HG02870 (cell line): ENCODE measurements around the gene BRME1.

Experiments used
- ATAC-seq: cut with Tn5 transposase; IDR thresholded peaks from one replicate; pipeline ENCODE4 v1.9.1; 2021; ENCODE audit warnings: mild to moderate bottlenecking, moderate library complexity; ENCODE audit not compliant: unreplicated experiment

BRME1 gene

DNA sequence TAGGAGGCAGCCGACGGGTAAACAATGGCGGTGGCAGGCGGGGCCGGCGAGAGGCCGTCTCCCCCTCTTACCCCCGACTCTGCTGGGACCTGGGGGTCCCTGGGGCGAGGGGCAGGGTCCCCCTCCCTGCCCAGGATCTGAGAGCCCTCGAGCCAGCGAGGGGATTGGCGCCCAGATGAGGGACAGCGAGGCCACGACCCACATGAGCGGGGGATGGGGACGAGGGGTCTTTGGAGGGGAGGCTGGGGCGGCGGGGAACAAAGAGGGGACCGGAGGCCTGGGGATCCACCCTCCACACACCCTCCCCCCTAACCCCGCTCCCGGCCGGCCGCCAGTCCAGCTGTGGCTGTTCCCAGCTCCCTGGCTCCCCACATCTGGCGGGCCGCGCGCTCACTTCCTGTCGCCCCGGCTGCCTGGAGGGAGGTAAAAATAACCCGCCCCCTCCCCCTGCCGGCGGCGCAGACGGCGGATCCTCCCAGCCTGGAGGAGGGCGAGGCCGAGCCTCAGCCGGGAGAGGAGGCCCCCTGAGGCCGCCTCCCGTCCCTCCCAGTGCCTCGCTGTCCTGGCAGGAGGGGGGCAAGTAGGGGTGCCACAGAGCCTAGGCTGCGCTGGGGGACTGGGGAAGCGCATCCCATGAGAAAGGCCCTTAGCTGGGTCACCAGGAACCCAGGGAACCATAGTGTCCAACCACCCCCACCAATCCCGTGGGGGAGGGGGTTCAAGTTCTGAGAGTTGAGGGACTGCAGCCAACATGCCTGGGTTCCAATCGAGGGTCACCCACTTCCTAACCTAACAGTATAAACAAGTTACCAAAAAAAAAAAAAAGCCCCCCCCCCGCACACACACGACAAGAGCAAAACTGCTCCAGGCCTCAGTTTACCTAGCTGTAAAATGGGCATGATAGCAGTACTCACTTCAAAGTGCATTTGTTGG lies 58.2 kb downstream of the BRME1 start:
- ATAC-seq: peak; percentile 21

DNA sequence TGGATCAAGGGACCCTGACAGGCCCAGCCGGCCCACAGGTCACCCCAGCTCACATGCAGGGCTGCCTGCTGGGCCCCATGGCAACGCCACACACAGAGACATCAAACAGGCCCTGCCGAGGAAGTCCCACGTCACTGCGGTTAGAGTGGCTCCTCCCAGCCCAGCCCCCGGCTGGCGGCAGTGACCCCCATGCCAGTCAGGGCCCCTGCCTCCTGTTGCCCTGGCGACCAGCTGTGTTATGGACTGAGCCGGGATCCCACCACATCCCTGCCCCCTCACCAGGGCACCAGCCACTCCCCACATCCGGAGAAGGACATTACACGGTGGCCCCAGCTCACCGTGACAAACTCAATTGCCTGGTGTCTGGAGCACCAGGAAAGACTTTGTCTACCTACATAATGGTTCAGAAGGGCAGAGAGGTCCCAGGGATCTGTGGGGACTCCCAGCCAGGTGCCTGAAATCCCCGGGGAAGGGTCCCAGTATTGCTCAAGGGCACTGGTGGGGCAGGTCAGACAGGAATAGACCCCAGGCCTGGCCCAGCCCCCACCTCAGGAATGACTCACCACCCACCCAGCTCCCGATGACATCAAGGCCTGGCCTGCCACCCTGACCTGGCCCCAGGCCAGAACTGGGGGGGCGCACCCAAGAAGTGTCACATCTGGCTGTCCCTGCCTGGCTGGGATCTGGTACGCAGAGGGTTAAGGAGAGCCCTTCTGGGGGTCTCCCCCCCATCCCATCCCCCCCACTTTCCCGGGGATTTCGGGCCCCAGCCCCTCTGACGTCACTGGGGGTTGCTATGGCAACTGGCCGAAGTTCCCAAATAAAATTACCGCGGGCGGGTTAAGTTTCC lies 59.1 kb downstream of the BRME1 start:
- peak; percentile 37 for ATAC-seq

DNA sequence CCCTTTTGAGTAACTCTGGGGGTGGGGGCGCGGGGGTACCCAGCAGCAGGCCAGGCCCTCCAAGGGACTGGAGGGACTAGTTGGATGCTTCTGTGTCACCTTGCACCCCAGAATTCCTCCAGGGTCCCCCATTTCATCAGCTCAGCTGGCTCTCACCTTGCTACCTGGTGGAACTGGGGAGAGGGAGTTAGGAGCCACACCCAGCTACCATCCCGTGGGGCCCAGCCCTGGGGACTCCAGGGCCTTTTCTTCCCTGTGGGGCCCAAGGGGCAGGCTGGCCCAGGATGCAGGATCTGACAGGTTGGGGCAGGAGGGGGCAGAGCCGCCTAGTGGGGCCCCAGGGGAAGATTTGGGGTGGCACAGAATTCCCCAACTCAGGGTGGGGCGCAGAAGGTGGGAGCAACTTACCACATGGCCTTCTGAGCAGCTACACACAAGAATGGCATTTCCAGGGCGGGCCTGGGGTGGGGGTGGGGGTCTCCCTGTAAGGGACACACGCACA lies 61.7 kb downstream of the BRME1 start:
- ATAC-seq: no peak

DNA sequence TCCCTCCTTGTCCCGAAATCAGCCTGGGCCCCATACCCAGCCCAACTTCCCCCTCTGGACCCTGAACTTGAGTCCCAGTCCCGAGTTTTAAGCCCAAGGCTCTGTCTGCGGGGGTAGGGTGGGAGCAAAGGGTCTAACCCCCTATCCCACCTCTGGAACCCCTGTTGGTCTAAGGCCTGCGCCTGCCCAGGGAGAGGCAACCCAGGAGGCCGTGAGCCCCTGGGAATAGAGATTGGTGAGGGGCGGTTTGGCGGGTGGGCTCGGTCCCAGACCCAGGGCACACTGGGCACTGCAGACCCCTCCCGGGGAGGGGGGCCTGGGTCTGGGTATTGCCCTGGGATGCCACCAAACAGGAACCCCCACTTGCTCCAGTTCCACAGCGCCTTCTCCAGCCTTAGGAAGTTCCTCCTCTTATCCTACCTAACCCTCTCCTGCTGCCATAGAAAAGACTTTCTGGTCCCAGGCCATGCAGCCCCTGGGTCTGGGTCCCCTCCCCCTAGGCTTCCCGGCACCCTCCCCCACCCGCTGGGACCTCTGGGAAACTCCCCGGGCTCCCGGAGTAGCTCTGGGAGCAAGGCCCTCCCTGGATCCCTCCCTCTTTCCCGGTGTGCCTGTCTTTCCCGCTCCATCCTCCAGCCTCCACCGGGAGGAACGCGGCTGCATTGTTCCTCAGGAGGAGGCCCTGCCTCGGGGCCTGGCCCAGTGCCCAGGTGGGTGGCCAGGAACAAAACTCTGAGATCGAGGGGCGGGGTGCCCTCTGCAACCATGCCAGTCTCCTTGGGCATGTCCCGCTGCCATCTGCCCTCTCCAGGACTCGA lies 62.6 kb downstream of the BRME1 start:
- no peak for ATAC-seq

DNA sequence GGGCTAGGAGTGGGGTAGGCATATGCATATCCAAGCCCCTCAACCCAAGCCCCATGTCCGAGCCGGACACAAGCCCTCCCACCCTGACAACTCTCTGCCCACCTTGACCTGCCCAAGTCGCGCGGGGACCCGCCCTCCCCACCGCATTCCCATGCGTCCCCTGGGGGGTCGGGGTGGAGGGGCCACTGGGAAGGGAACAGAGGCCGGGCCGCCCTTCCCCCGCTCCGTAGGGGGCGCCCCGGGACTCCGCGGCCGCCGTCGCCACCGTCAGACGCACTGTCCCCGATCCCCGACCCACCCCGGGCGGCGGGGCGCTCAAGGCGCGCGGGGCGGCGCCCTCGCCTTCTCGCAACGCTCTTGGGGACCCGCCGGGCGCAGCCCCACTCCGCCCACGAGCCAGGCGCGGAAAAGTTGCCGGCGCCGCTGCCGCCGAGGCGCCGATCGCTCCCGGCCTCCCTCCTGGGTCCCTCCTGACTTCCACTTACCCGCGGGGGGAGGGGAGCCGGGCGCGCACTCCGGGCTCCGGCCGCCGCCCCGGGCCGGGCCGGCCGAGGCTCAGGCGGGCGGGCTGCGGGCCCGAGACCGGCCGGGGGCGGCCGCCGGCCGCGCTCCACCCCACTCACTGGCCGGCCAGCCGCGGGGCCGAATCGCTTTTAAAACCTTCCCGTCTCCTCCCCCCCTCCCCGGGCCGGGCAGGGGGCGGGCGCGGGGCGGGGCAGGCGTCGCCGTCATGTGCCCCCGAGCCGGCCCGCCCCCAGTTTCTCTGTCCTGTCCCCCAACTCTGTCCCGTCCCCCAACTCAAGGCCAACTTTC lies 63.4 kb downstream of the BRME1 start:
- no peak for ATAC-seq

DNA sequence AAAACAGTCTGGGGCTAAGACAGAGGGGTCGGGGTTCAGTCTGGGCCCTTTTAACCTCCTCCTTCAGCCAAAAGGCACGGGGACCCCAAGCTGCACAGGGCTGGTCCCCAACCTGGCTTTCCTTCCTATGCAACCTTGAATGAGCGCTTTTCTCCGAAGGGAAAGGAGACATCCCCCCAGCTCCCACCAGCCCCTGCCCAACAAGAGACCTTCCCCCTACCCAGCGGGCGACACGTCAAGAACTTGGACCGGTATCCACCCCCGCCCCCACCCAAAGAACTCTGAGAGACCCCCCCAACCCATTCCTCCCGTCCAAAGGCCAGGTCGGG lies 64.0 kb downstream of the BRME1 start:
- no peak for ATAC-seq

DNA sequence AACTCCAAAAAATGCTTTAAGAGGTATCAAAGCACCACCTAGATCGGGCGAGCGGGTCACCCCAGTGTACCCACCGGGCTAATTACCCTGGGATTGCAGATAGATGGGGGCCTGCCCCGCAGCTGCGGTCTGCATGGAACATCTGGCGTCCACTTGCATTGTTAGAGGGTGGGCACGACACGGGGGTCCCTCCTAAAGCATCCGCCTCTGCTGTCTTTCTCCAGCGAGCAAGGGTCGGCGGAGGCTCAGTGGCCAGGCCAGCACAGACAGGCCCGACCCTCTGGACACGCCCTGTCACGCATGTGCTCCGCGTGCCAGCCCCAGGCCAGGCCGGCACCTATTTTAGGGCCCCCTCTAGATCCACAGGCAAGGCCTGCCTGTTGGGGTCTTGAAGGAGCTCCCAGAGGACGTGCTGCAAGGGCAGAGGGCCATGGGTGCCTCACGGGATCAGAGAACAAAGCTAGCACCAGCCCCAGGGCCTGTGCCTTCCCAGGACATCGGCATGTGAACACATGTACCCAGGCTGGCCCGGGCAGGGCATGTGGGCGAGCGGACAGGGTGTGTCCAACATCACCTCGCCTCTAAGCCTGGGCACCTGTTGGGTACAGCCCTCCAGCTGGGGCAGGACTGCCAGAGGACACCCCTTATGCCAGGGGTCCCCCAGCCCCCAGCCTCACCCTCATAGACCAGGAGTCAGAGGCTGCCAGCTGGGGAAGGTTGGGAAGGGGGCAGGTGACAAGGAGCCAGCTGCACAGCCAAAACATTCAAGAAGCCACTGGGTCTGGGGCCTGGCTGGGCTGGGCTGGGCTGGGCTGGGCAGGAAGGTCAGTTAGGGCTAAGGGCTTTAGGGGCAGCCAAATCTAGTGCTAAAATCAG lies 64.6 kb downstream of the BRME1 start:
- no peak for ATAC-seq

DNA sequence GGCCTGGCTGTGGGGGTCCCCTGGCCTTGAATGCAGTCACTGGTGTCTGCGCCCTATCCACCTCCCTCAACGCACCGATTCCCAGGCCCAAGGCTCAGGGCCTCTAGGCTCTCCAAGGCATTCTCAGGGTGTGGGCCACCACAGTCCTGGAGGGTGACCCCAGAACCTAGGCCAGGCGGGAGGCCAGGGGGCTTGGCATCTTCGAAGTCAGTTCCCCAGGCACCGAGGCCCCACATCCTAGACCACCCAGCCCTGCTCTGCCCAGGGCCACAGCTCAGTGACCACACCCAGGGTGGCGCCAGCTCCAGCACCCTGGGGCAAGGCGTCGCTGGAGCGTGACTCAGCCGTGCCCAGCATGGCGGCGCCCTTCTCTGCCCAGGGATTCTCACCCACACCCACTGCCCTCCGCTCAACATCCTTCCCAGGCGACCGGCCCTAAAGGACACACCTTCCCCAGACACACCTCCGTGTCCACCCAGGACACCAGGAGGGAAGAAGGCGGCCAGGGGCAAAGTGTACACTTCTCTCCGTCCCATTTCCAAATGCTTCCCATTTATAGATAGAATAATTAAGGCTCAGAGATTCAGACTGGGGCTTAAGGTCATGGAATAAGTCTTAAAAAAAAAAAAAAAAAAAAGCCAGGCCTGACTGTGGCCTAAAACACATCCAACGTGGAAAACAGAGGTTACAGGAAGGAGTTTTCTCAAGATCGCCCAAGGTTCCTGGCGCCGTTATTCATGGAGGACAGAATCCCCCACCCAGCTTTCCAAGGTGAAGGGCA lies 65.4 kb downstream of the BRME1 start:
- no peak for ATAC-seq

DNA sequence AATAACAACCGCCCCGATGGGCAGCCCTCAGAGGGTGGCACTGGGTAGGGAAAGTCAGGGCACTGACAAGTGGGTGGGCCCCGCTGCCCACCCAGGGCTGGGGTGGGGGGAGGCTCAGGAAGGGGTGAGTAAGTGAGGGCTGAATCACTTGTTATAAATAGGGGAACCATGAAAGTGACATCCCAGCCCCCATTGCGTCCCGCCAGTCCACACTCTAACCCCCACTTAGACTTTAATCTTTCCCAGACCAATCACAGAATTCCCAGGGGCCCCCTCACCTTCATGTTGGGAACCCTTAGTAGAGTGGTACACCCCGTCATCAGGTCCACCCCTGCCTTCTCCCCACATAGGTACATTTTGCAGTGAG lies 66.0 kb downstream of the BRME1 start:
- no peak for ATAC-seq

DNA sequence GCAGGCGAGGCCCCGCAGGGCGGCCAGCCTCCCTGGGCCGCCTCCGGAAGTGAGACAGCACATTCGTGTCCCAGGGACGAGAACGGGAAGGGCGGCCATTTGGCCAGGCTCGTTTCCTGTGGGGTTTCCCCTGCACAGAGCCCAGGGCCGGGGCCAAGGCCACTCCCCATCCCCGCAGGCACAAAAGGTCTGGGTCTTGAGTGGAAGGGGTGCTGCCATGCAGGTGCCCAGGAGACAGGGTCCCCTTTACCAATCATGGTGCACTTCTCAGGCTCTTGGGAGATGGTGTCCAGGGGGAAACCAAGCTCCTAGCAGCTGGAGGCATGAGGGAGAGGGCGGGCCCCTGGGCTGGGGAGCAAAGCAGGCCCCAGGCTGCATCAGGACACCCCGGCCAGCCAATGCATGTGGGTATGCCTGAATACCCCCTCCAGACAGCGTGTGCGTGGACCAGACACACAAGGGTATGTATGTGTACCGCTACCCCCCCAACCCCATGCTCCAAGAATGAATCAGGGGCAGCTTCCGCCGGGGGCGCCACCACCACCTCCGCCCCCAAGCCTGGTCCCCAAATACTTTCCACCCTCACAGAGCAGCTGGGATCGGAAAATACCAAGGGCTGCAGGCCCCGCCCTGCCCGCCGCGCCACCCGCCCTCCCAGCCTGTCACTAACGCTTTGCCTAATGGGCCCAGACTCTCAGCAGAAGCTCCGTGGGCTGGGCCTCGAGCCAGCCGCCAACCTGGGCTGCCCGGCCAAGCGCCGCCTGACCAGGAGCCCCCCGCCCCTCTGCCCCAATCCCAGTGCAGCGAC lies 66.6 kb downstream of the BRME1 start:
- peak; percentile 35 for ATAC-seq

DNA sequence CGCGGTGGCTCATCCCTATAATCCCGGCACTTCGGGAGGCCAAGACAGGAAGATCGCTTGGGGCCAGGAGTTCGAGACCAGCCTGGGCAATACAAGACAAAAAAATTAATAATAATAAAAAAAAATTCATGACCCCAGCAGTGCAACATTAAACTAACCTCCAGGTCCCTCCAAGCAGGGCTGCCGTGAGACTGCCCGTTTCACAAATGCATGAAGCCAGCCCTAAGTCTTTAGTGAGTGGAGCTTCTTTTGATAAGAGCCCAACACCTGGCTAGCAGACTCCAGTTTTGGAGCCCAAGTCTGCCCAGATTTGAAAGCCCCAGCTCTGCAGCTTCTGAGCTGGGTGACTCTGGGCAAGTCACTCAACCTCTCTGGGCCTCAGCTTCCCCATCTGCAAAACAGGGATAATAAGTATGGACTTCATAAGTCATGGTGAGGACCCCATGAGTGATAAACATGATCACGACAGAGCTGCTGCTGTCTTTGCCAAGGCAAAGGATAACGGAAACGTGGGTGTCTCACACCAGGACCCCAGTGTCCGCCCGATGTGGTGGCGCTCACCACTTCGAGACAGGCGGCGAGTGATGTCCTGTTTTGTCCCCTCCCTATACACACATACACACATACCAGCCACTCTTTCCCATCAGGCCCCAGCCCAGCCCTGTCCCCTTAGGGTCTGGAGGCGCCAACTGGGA lies 67.3 kb downstream of the BRME1 start:
- ATAC-seq: no peak

DNA sequence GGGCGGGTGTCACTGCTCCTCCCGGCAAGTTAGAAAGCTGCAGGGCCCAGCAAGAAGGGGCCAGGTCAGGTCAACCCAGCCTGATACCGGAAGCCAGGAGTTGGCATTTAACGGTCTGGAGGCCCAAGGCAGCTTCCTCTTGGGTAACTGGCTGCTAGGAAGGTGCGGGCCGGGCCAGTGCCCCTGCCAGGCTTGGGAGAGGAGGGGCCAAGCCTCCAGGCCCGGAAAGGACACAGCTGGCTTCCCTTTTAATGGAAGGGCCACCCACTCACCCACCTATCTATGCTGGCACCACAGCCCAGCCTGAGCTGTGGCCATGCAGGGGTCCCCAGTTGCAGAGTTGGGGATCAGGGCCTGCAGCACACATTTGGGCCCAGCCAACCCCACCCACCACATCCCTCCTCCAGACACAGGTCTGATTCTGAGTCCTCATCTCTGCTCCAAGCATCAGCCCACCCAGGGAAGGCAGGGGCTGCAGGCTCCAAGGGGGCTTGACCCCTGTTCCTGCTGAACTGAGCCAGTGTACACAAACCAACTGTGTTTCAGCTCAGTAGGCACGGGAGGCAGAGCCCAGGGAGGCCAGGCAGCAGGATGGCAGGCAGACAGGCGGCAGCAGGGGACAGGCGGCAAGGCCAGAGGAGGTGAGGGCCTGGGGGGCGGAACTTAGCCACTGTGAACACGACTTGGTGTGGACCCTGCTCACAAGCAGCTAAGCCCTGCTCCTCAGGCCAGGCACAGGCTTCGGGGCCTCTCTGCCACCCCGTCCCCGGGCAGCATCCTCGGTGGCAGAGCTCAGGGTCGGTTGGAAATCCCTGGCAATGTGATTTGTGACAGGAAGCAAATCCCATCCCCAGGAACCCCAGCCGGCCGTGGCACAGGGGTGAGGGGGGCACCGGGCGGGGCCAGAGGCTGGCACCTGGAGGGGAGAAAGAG lies 69.9 kb downstream of the BRME1 start:
- ATAC-seq: no peak

DNA sequence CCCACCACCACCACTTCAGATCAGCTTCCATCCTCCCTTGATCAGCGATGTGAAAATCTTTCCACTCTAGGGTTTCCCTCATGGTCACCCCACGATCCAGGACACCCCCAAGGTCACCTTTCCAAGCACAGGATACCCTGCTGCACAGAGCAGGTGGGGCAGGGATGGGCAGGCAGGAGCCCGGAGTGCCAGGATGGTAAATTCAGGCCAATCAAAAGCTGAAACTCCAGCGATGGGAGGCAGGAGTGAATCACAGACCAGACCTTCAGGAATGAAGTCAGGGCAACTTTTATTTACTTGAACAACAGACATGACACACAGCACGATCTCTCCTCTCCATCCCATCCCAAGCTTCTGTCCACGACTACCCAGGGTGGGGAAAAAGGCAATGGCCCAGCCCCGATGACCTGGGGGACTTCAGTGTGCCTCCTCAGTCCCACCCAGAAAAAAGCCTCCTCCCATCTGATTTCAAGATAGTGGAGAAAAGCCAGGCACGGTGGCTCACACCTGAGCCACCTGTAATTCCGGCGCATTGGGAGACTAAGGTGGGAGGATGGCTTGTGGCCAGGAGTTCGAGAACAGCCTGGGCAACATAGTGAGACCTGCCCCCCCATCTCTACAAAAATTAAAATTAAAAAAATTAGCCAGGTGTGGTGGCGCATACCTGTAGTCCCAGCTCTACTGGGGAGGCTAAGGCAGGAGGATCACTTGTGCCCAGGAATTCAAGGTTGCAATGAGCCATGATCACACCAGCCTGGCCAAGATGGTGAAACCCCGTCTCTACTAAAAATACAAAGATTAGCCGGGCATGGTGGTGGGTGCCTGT lies 71.5 kb downstream of the BRME1 start:
- no peak for ATAC-seq

DNA sequence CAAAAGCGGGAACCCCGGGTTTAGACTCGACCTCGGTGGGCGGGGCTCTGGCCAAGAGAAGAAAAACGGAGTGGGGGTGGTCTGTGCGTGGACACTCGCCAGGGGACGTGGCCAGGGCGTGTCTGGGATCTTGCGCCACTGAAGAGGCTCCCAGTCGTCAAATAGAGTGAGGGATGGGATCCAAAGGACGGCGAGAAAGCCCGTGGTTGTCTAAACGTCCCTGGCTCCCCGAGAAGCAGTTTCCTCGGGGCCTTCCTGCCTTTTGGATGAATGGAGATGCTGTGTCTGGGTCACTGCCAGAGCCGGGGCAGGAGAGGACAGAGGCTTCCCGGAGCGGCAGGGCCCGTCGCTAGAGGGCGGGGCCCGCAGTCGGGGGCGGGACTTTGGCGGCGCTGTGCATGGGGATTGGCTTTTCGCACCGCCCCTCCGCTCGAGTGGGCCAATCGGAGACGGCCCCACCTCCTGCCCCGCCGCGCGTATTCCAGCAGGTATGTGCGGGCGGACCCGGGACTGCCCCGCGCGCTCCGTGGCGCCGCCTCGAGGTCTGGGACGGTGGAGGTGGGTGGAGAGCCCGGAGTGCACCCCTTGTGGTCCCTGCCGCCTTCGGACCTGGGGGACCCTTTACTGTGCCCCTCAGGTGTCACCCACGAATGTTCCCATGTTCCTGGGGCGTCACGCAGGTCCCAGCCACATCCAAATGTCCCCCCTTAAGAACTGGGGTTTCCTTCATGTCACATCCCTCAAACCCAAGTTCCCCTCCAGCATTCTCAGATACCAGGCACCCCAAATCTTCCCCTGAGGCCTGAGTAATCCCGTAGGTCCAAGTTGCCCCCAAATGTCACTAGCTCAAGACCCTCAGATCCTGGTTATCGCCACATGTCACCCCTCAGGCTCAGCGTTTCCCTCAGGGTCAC lies 72.3 kb downstream of the BRME1 start:
- ATAC-seq: peak; percentile 62
